AG04450 (cell line): ENCODE results near the gene PALM. TPM values are rescaled to one million over a fixed set of nuclear protein-coding genes. Genes with fewer than 3 reads are reported as not detected.

Experiments
- CTCF ChIA-PET: fragments of 300-600, 350-600 bp; formaldehyde crosslinking; extraction: SDS; loops from one replicate; lab custom pipeline; 2022; ENCODE audit warnings: antibody characterized with exemption, inconsistent platforms; lab: Charles Lee
- POLR2A ChIA-PET: fragments of 350-600 bp; formaldehyde crosslinking; extraction: SDS; loops from one replicate; lab custom pipeline; 2021; ENCODE audit warnings: antibody characterized with exemption, inconsistent platforms; lab: Yijun Ruan, JAX
- DNase-seq: peaks from one replicate; pipeline ENCODE4 v3.0.0-alpha.2; 2011; ENCODE audit warnings: low read depth, low spot score
- H3K27ac ChIP-seq: one replicate; pipeline ENCODE4 v1.5.1; 2012; ENCODE audit warnings: low read depth, low read length, control low read depth
- H3K27me3 ChIP-seq: one replicate; pipeline ENCODE4 v1.6.0; 2012; ENCODE audit warnings: low read length; ENCODE audit not compliant: control insufficient read depth, insufficient read depth
- H3K4me3 ChIP-seq: 2 replicates; pipeline ENCODE4 v1.5.1; 2011; ENCODE audit warnings: mild to moderate bottlenecking, low read depth, low read length, control low read depth
- H3K9me3 ChIP-seq: 2 replicates; pipeline ENCODE4 v1.5.1; 2012; ENCODE audit warnings: low read length; ENCODE audit not compliant: control insufficient read depth, insufficient read depth
- polyA plus RNA-seq: library from polyadenylated mRNA; depleted of rRNA; stranded (reverse); fragments of >200 nt; gene quantifications from 2 replicates; pipeline ENCODE4 v1.2.3, GENCODE V29; 2011
- TF ChIP-seq, protein P1 (sequence below): IDR thresholded peaks from 2 replicates; pipeline ENCODE4 v1.5.1; 2011; ENCODE audit warnings: low read depth, low read length, control low read depth, inconsistent platforms

PALM gene
- polyA plus RNA-seq, 1 experiment, result 1.8 TPM

GRCh38 chr19:763869-764268 lies 55.1 kb downstream of the PALM start:
- TF ChIP-seq, protein P1, sequence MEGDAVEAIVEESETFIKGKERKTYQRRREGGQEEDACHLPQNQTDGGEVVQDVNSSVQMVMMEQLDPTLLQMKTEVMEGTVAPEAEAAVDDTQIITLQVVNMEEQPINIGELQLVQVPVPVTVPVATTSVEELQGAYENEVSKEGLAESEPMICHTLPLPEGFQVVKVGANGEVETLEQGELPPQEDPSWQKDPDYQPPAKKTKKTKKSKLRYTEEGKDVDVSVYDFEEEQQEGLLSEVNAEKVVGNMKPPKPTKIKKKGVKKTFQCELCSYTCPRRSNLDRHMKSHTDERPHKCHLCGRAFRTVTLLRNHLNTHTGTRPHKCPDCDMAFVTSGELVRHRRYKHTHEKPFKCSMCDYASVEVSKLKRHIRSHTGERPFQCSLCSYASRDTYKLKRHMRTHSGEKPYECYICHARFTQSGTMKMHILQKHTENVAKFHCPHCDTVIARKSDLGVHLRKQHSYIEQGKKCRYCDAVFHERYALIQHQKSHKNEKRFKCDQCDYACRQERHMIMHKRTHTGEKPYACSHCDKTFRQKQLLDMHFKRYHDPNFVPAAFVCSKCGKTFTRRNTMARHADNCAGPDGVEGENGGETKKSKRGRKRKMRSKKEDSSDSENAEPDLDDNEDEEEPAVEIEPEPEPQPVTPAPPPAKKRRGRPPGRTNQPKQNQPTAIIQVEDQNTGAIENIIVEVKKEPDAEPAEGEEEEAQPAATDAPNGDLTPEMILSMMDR, result no peak
- DNase-seq, result no peak
- H3K27ac ChIP-seq, result no peak overlapping the region
- ChIA-PET CTCF (interaction anchor here (0.6 kb wide), 1 partner anchor 185 kb away, joined by 3 read pairs; no protein-coding TSS in a partner anchor), POLR2A (interaction anchor here (1.2 kb wide), 1 partner anchor 11 kb away, joined by 3 read pairs; no protein-coding TSS in a partner anchor)
- peaks cover 6% of the 10 kb centered on the region for H3K9me3 ChIP-seq
- no peak overlapping the region for H3K4me3 ChIP-seq
- no peaks in the 10 kb centered on the region for H3K27me3 ChIP-seq

- peaks cover 6% of the 10 kb centered on the region for H3K9me3 ChIP-seq
- ChIA-PET CTCF (no interaction called here), POLR2A (no interaction called here)
- TF ChIP-seq, protein P1, result no peak
- no peak overlapping the region for H3K4me3 ChIP-seq
- no peaks in the 10 kb centered on the region for H3K27me3 ChIP-seq
- no peak overlapping the region for H3K27ac ChIP-seq
- DNase-seq, result no peak
Measured at GRCh38 chr19:764301-764700, 55.6 kb downstream of the PALM start.

DNA sequence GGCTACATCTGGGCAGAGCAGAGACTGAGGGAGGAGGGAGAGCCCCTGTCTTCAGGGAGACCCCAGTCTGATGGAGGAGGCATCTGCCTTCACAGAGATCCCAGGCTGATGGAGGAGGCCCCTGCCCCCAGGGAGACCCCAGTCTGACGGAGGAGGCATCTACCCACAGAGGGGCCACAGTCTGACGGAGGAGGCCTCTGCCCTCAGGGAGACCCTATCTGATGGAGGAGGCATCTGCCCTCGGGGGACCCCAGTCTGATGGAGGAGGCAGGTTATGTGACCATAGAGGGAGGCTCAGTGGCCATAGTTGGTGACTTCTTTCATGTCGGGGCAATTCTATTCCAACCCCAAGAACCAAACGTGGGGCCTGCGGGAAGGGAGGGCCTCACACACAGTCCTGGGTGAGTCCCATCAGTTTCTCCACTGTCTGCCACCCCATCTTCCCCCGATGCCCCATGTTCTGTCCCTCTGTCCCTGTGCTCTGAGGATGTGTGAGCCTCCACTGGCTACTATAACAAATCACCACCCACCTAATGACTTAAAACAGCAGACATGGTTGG lies 56.5 kb downstream of the PALM start:
- no peak overlapping the region for H3K27ac ChIP-seq
- ChIA-PET CTCF (no interaction called here), POLR2A (no interaction called here)
- TF ChIP-seq, protein P1, result no peak
- no peak overlapping the region for H3K4me3 ChIP-seq
- DNase-seq, result no peak
- peaks cover 6% of the 10 kb centered on the region for H3K9me3 ChIP-seq
- no peaks in the 10 kb centered on the region for H3K27me3 ChIP-seq

DNA sequence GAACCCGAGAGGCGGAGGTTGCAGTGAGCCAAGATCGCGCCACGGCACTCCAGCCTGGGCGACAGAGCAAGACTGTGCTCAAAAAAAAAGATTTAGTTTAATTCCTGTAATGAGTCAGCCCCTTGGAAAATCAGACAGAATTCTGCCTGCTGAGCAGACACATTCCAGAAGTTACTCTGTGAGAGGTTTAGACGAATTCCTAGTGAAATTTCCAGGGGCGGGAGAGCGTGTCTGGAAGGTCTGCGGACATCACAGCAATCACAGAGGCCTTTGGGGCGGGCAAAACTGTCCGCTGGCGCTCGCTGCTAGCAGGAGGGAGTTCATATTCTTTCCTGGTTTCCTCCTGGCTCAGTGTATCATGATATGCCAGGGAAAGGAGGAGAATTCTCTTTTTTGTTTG lies 59.7 kb downstream of the PALM start:
- ChIA-PET POLR2A (interaction anchor here (0.6 to 1.3 kb wide), 3 partner anchors 16 to 92 kb away, joined by 3 to 7 read pairs (median 7); no protein-coding TSS in a partner anchor), CTCF (interaction anchor here (1.6 kb wide), 1 partner anchor 15 kb away, joined by 11 read pairs; no protein-coding TSS in a partner anchor)
- H3K4me3 ChIP-seq, result no peak overlapping the region
- peak overlapping the region; percentile 65 for H3K27ac ChIP-seq
- no peaks in the 10 kb centered on the region; the same call in 1 of the 2 replicates for H3K9me3 ChIP-seq
- H3K27me3 ChIP-seq, result no peaks in the 10 kb centered on the region
- peak; percentile 51 for DNase-seq
- TF ChIP-seq, protein P1, result no peak

DNA sequence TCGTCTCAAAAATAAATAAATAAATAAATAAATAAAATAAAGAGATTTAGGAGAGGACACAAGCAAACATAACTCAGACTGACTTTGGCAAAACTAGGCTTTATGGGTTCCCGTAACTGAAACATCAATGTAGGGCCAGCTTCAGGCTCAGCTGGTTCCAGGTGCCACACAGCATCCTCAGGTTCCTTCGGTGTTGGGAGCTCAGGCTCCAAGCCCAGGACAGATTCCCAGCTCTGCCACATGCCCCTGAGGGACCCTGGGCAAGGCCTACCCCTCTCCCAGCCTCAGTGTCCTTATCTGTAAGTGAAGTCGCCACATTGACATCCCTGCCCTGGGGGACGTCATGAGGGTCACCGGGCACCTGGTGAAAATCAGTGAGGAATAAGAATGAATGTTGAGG lies 60.9 kb downstream of the PALM start:
- ChIA-PET CTCF (interaction anchor here (0.7 to 1.9 kb wide), 11 partner anchors 14 to 235 kb away, joined by 3 to 12 read pairs (median 4); no protein-coding TSS in a partner anchor), POLR2A (interaction anchor here (0.5 to 1.1 kb wide), 5 partner anchors 9 to 159 kb away, joined by 3 to 7 read pairs (median 3); no protein-coding TSS in a partner anchor)
- Histone ChIP-seq H3K9me3 (no peaks in the 10 kb centered on the region; the same call in 1 of the 2 replicates), H3K27me3 (no peaks in the 10 kb centered on the region), H3K27ac (no peak overlapping the region), H3K4me3 (no peak overlapping the region)
- TF ChIP-seq, protein P1, result no peak
- no peak for DNase-seq
